ENCODE measurements around the gene CST5.
"Not testable (repeated sequence)": the region's sequence is repeated elsewhere in the genome, so short reads cannot be mapped to it uniquely, and the experiment has no call there.

- TF ChIP-seq EZH2 (IDR thresholded peaks at IDR 0.05; ENCODE audit: low read depth, unreplicated experiment); CTCF (conservative IDR thresholded peaks at IDR 0.05; ENCODE audit: low read depth in 2 of 2); ZNF331 (CRISPR knock-in tag; IDR thresholded peaks at IDR 0.05; ENCODE audit: low read depth): not testable (repeated sequence)
Observed at GRCh38 chr20:23914469-23914868, 34.9 kb upstream of the CST5 start.
